Measurements from ENCODE around the gene AK5.

- TF ChIP-seq CTCF (IDR thresholded peaks at IDR 0.05; ENCODE audit: low read length) (no peak), EZH2 (optimal IDR thresholded peaks at IDR 0.05; ENCODE audit: low read depth, low read length) (no peak)
Observed at GRCh38 chr1:77553568-77554291, 271.9 kb downstream of the AK5 start.

Measured in MM.1S (cell line).